ENCODE data around the gene UFSP2.

DNA sequence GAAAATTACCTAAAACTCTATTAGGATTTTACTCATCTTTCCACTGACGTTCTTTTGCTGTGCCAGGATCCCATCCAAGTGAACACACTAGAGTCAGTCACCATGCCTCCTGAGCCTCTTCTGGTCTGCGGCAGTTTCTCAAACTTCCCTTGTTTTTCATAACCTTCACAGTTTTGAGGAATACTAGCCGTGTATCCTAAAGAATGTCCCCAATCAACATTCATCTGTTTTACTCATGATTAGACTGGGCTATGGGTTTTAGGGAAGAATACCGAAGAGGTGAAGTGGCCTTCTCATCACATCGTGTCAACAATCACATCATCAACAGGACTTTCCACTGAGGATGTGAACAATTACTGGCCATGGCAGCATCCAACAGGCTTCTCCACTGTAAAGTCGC is 34.8 kb downstream of the UFSP2 start:
- TF ChIP-seq PATZ1 (CRISPR knock-in tag; IDR thresholded peaks at IDR 0.05; ENCODE audit: borderline replicate concordance) (no peak), CSDC2 (CRISPR knock-in tag; IDR thresholded peaks at IDR 0.05) (no peak)

Measured in SK-N-SH treated with all-trans-retinoic acid at 6 μM for 48 hours (cell line).